Epithelial cell of prostate (primary cell): Measurements from ENCODE around the gene ATPAF2.
"Not testable (repeated sequence)": the region's sequence is repeated elsewhere in the genome, so short reads cannot be mapped to it uniquely, and the experiment has no call there.

ENCODE experiments used
- DNase-seq: peaks from one replicate; pipeline ENCODE4 v3.0.0-alpha.2; 2011; ENCODE audit warnings: low read depth, low spot score
- H3K27ac ChIP-seq: fragments of 450-650 bp; 2 replicates; pipeline ENCODE4 v1.5.1; 2017; ENCODE audit warnings: mild to moderate bottlenecking

The ATPAF2 gene

DNA sequence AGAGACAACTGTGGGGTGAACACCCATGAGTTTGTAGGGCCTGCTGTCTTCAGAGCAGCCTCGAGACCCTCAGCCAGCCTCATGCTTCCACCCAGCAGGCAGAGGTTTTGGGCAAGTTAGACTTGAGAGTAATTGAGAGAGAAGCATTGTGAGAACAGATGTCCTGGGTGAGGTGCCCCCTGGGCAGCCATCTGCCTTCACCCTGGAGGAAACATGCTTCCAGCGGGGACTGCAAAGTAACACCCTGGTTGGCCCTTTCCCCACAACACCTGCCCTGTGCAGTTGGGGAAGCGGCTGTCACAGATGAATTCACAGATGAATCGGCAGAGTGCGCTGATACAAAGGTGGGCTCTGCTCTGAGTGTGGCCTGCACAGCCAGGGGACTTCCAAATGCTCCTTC, 23.4 kb downstream of the ATPAF2 start:
- H3K27ac ChIP-seq: no peak overlapping the region
- DNase-seq: no peak

DNA sequence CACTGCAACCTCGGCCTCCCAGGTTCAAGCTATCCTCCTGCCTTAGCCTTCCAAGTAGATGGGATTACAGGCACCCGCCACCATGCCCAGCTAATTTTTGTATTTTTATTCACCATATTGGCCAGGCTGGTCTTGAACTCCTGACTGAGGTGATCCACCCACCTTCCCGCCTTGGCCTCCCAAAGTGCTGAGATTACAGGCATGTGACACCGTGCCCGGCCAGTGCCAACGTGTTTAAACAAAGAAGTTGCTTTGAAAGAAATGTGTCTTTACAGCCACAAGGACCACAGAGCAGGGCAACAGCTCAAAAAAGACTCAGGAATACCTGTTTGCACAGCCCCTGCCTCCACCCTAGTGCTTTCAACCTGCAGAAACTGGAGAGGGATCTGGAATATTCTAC, 25.0 kb downstream of the ATPAF2 start:
- no peak for DNase-seq
- H3K27ac ChIP-seq: no peak overlapping the region

DNA sequence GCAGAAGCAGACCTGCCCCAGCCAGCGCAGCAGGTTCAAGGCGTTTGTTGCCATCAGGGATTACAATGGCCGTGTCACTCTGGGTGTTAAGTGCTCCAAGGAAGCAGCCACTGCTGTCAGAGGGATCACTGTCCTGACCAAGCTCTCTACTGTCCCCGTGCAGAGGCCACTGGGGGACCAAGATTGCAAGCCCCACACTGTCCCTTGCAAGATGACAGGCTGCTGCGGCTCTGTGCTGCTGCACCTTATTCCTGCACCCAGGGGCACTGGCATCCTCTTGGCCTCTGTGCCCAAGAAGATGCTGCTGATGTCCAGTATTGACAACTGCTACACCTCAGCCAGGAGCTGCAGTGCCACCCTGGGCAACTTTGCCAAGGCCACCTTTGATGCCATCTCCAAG, 27.7 kb downstream of the ATPAF2 start:
- H3K27ac ChIP-seq: no peak overlapping the region
- DNase-seq: no peak

DNA sequence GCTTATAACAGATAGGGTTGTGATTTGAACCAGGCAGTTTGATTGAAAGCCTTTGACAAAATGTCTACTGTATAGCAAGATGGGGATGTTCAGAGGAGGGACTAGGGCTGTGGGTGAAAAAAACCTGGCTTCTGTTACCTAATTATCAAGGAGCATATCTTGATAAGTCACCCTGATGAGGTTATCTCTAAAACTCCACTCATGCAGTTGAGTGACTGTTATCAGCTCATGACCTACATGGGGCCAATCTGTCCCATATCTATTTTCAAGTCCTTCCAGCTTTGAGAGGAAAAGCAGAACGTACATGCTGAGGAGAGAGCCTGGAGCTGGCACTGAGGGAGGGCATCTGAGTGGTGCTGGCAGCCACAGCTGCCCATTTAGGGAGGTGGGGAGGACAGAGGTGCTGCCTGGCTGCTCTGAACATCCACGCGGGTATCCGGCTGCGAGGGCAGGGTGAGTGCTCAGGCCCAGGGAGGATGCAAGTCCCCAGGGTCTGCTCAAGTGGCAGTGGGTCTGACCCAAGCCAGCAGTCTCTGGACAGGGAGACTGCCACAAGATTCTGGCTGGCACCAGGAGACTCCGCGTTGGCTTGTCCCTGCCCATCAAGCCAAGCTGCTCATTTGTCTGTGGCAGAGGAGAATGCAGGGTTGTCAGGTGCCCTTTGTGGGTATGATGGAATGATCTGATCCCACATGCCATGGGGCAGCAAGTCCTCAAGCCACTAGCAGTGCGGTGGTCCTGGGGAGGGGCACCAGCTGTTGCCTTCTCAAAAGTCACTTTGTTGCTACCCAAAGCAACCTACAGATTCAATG, 29.2 kb downstream of the ATPAF2 start:
- peak overlapping the region; percentile 80 for H3K27ac ChIP-seq
- no peak for DNase-seq

DNA sequence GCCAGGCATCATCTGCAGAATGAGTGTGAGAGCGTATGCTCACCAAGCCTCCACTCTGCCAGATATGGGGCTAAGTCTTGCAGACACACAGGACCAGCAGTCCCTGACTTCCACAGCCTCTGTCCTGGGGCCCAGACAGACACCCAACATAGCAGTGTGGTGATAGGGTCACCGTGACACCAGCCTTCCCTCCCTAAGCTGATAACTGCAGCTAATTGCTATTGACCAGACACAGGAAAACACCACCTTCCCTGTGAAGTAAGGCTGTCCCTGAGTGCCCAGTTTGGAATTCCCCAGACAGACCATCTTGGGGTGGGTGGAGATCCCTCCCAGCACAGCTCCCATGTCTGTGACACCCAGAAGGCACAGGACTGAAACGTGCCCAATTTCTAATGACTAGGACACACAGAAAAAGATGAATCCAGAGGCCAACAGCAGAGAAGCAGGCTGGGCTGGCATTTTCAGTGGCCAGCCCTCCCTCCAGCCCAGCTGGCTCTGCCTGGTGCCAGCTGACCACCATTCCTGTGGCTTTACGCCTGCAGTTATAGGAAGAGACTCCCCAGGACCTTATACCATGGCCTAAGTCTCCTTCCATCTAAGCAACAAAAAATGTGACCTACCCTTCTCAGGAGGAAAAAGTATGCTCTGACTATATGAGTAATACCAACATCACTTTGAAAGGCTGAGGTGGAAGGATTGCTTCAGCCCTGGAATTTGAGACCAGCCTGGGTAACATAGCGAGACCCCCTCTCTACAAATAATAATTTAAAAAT, 30.3 kb downstream of the ATPAF2 start:
- no peak for DNase-seq
- H3K27ac ChIP-seq: peak overlapping the region; percentile 80

DNA sequence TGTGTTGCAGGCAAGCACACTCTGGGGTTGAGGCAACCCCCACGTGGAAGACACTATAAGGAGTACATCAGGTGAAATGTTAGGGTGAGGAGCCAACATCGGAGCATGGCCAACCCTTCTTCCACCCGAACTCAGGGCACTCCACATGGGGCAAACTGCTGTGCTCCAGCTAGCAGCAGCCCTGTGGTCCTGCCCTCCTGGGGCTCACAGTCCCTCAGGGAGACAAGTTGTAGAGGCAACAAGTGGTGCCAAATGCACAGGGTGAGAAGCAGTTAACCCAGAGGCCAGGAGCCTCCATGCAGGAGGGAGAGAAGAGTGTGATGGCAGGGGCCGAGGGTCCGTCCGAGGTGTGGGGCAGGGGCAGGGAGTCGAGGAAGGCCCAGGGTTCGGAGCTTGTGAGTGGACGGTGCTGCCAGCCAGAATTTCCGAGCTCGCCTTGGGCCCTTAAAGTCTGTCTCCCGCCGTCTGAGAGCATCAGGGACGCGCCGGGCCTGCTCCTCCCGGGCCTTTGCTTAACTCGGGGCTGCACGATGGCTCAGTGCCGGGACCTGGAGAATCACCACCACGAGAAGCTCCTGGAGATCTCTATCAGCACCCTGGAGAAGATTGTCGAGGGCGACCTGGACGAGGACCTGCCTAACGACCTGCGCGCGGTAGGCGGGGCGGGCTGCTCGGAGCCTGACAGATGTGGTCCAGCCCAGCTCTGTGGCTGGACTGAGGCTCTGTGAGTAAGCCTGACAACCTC, 32.3 kb downstream of the ATPAF2 start:
- H3K27ac ChIP-seq: no peak overlapping the region
- DNase-seq: no peak

DNA sequence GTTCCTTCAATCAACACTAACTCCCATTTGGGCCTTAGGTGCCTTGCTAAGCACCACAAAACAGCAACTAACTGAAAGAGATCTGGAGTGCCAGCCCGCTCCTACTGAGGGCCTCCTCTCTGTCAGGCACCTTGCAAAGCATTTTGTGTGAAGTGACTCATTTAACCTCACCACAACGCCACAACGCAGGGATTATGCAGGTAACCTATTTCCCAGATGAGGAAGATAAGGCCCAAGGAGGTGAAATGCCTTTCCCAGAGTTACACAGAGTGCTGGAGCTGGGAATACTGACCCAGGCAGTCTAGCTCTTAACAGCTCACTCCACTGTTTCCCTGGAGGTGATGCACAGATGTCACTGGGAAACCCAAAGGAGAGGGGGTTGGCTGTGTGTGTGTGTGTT, 33.5 kb downstream of the ATPAF2 start:
- no peak for DNase-seq
- no peak overlapping the region for H3K27ac ChIP-seq

DNA sequence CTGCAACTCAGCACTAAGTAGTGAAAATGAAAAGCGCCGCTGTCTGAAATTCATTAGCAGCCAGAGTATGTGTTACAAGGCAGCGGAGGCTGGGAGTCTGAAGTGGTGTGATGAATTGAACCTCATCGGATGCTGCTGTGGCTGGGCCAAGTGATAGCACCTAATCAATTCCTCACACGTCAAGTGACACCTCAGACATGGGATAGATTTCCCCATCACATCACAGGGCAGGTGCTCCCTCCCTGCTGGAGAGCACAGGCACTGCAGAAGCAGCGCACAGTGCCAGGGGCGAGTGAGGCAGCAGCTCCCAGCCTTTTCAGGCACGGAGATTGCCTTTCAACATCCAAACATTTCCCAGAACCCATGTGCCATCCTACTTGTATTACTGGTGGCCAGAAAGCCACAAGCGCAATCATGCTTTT, 34.1 kb downstream of the ATPAF2 start:
- no peak for DNase-seq
- H3K27ac ChIP-seq: no peak overlapping the region

DNA sequence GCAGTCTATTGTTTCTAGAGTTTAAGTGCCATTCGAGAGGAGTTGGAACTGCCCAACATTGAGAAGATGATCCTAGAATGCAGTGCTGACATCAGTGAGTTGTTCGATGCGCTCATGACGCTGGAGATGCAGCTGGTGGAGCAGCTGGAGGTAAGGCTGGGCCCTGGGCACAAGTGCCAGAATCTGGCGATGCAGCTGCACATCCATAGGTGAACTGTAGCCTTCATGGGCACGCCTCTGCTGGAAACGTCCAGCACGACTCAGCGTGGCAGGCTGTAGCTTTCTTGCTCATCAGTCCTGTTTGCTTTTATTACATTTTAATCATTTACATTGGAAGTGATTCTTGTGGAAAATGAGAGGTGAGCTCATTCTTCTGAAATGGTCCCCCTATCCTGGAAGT, 34.6 kb downstream of the ATPAF2 start:
- DNase-seq: no peak
- H3K27ac ChIP-seq: no peak overlapping the region

DNA sequence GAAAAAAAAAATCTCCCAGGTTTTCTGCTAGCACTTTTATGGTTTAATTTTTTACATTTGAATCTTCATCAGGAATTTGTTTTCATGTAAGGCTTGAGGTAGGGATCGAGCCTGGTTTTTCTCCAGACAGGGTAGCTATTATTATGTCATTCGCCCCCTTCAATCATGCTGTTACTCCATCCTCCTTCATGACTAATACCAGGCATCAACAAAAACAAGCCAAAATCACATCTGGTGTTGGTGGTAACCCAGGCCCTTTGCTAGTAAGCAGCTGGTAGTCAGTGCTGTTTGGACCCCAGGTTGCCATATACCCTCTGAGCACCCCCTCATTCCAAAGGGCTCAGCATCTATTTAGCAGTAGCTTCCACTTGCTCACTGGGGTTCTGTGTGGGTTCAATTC, 36.8 kb downstream of the ATPAF2 start:
- H3K27ac ChIP-seq: no peak overlapping the region
- DNase-seq: no peak

DNA sequence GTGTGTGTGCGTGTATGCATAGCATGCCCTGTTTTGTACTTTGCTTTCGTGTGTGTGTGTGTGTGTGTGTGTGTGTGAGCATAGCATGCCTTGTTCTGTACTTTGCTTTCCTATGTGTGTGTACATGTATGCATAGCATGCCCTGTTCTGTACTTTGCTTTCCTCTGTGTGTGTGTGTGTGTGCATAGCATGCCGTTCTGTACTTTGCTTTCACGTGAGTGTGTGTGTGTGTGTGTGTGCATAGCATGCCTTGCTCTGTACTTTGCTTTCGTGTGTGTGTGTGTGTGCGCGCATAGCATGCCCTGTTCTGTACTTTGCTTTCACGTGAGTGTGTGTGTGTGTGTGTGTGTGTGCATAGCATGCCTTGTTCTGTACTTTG, 38.9 kb downstream of the ATPAF2 start:
- no peak for DNase-seq
- no peak overlapping the region for H3K27ac ChIP-seq

DNA sequence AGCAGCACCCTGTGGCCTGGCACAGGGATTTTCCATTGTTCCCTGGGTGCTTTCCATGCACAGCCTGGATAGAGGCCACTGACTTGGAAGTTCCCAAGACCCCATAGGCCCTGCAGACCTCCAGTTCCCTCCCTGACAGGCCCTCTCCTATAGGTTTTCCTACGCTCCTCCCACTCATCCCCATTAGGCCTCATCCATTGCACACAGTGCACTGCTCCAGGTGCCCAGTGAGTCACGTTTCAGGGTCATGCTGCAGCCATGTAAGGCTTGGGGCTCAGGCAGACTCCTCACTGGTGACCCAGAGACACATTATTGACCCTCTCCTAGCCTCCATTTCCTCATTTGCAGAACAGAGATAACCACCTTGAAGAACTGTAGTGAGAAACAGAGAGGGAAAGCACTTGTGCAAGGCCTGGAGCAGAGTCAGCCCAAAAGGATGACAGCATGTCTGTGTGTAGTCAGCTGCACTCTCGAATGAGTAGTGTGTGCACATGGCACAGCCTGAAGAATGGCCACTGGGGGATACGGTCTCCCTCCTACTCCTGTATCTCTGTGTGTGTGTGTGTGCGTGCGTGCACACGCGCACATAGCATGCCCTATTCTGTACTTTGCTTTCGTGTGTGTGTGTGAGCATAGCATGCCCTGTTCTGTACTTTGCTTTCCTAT, 39.5 kb downstream of the ATPAF2 start:
- DNase-seq: no peak
- H3K27ac ChIP-seq: no peak overlapping the region

DNA sequence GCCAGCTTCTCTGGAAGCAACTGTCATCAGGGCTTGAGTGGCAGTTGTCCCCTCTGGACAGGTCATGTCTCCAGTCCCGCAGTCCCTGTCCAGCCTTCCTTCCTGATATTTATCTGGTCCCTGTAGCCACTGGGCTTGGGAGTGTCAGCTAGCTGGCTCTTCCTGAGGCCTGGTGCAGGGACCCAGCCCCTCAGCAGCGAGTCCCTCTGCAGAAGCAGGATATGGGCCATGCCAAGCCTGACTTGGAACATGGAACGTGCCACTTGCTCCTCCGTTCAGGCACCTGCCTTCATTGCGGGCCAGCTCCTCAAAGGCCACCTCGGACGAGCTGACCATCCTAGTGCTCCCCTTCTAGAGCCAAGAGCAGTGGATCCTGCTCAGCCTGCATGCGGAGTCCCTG, 40.0 kb downstream of the ATPAF2 start:
- H3K27ac ChIP-seq: no peak overlapping the region
- DNase-seq: no peak

DNA sequence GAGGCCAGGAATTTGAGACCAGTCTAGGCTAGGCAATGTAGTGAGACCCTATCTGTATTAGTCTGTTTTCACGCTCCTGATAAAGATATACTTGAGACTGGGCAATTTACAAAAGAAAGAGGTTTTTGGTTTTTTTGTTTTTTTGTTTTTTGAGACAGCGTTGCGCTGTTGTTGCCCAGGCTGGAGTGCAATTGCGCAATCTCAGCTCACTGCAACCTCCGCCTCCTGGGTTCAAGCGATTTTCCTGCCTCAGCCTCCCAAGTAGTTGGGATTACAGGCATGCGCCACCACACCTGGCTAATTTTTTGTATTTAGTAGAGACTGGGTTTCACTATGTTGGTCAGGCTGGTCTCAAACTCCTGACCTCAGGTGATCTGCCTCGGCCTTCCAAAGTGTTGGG, 43.1 kb downstream of the ATPAF2 start:
- DNase-seq, H3K27ac ChIP-seq: not testable (repeated sequence)

DNA sequence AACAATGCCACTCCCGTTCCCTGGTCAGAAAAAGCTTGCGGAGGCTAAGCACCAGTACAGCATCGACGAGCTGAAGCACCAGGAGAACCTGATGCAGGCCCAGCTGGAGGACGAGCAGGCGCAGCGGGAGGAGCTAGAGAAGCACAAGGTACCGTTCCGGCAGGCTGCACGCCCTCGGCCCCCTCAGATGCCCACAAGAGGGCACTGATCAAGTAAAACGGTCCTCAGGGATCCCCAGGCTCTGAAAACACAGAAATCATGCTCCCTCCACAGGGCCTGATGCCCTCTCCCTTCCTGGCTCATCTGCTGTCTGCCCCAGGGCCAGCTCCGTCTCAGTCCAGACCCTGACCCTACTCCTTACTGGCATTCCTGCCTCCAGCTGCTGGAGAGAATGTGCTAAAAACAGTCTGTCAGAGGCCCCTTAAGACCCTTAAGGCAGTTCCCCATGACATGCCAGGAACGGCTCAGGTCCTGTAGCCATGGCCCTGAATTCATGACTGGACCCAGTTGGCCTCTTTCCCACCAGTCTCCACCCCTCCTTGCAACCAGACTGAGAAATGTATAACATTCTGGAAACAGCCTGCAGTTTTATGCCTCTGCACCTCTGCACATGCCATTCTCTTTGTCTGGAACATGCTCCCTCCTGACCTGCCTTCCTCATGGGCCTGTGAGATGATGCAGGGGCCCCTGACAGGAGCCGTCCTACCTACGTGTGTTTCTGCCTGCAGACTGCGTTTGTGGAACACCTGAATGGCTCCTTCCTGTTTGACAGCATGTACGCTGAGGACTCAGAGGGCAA, 44.5 kb downstream of the ATPAF2 start:
- no peak for DNase-seq
- no peak overlapping the region for H3K27ac ChIP-seq

DNA sequence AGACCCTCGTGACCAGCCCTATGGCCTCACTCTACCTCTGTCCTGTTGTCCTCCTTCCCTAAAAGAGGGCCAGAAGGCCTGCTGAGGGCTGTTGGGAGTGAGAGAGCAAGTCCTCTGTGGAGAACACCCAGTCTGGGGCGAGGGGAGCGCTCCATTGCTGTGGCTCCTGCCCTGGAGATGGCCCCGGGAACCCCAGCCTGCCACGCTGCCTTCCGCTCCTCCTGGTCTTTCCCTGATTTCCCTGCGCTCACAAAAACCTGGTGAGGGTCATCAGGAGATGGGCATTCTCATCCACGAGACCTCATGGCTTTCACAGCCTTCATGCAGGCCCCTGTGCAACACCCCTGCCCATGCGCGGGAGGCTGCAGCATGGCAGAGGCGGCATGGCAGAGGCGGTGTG, 45.1 kb downstream of the ATPAF2 start:
- no peak overlapping the region for H3K27ac ChIP-seq
- no peak for DNase-seq

DNA sequence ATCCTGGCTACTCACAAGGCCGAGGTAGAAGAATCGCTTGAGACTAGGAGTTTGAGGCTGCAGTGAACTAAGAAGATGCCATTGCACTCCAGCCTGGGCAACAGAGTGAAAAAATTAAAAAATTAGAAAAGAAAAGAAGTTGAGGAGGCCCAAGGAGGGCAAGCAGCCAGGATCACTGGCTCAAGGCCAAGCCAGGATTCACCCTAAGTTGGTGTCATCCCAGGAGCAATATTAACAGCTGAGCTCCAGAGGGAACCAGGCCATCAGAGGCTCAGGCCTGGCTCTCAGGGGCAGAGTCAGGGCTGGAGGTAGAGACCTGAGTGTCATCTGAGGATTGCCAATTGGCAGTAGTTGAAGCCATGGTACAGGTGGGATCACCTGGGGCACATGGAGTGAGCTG, 45.6 kb downstream of the ATPAF2 start:
- DNase-seq: no peak
- no peak overlapping the region for H3K27ac ChIP-seq

DNA sequence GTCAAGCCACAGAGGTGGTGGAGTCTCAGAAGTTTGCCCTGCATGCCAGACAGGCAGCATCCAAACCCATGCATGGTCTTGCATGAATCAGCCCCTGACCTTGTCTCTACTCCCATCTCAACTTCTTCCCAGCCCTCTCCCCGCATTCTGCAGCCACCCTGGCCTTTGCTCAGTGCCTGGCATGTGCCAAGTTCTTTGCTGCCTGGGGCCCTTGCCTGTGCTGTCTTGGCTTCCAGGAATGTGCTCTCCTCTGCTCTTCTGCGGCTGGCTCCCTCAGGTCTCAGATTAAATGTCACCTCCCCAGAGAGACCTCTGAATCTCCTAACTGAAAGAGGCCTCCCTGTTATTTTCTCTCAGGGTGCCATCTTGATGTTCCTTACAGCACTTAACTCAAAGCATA, 48.7 kb downstream of the ATPAF2 start:
- peak overlapping the region; percentile 70 for H3K27ac ChIP-seq
- DNase-seq: no peak

DNA sequence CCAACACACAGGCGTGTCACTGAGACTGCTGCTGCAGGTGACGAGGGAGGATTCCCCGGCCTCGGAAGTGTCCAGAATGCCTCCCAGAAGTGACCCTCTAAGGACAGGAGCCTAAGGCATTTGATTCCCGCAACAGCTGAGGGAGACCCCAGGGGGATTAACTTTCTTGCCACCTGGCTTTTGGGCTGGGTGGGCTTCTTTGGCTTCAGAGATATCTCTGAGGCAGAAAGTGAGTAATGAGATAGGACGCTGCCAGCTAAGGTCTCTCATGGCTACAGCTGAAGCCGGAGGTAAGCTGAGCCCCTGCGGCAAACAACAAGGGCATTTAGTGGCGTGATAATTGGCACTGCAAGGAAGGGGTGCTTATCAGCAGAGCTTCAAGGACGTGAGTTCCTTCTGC, 49.4 kb downstream of the ATPAF2 start:
- H3K27ac ChIP-seq: no peak overlapping the region
- DNase-seq: no peak

DNA sequence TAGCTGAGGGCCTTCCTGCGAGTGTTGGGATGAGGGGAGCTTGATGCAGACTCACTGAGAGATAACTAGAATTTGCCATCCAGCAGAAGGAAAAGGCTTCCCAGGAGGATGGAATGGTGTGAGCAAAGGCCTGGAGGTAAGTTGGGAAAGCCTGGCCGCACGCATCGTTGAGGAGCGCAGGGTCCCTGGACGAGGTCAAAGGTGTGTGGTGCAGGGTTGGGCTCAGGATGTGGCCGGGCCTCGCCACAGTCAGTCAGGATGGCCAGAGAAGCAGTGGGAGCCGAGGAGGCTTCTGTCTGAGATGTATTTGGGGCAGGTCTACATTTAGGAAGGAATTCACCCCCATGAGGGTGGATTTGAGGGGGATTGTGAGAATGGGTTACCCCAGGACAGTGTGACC, 49.9 kb downstream of the ATPAF2 start:
- no peak overlapping the region for H3K27ac ChIP-seq
- DNase-seq: no peak
